ENCODE results near the gene ACAT2. TPM values are rescaled to one million over a fixed set of nuclear protein-coding genes. Genes with fewer than 3 reads are reported as not detected.
"Not testable (repeated sequence)": the region's sequence is repeated elsewhere in the genome, so short reads cannot be mapped to it uniquely, and the experiment has no call there.

Gene ACAT2
- total RNA-seq, 1 donor from 2014 or later: 19.4 TPM

- DNase-seq (ENCODE audit: extremely low read depth, low read depth, low spot score): no peak
Observed at GRCh38 chr6:159762681-159763293, 942 bp downstream of the ACAT2 start.

- DNase-seq (ENCODE audit: extremely low read depth, low read depth, low spot score): no peak
Observed at GRCh38 chr6:159766906-159767305, 5.1 kb downstream of the ACAT2 start.

- no peak for DNase-seq (ENCODE audit: extremely low read depth, low read depth, low spot score)
Observed at GRCh38 chr6:159769470-159769869, 7.6 kb downstream of the ACAT2 start.

- DNase-seq (ENCODE audit: extremely low read depth, low read depth, low spot score): no peak
Observed at GRCh38 chr6:159772196-159772595, 10.4 kb downstream of the ACAT2 start.

- DNase-seq (ENCODE audit: extremely low read depth, low read depth, low spot score): no peak
Observed at GRCh38 chr6:159777240-159777904, 15.5 kb downstream of the ACAT2 start.

GRCh38 chr6:159778131-159778530, 16.3 kb downstream of the ACAT2 start:
- DNase-seq (ENCODE audit: extremely low read depth, low read depth, low spot score): no peak

GRCh38 chr6:159778542-159779103, 16.8 kb downstream of the ACAT2 start:
- DNase-seq (ENCODE audit: extremely low read depth, low read depth, low spot score): no peak

GRCh38 chr6:159788276-159788675, 26.4 kb downstream of the ACAT2 start:
- DNase-seq (ENCODE audit: extremely low read depth, low read depth, low spot score): no peak

- no peak for DNase-seq (ENCODE audit: extremely low read depth, low read depth, low spot score)
Observed at GRCh38 chr6:159788753-159789376, 27.0 kb downstream of the ACAT2 start.

GRCh38 chr6:159789377-159790148, 27.7 kb downstream of the ACAT2 start, which contains the start of gene TCP1:
Gene TCP1 (minus strand): TSS chr6:159789602. CDS start chr6:159789468, 134 bp downstream.
- peak; percentile 99 for DNase-seq (ENCODE audit: extremely low read depth, low read depth, low spot score)

- DNase-seq (ENCODE audit: extremely low read depth, low read depth, low spot score): peak; percentile 90
Observed at GRCh38 chr6:159790149-159790955, 28.5 kb downstream of the ACAT2 start, which contains the start of gene MRPL18. Gene MRPL18 (plus strand): TSS chr6:159790467. CDS start chr6:159790588, 121 bp downstream.

- no peak for DNase-seq (ENCODE audit: extremely low read depth, low read depth, low spot score)
Observed at GRCh38 chr6:159790956-159791598, 29.2 kb downstream of the ACAT2 start.

GRCh38 chr6:159794976-159795375, 33.1 kb downstream of the ACAT2 start:
- not testable (repeated sequence) for DNase-seq (ENCODE audit: extremely low read depth, low read depth, low spot score)

GRCh38 chr6:159797554-159797953, 35.7 kb downstream of the ACAT2 start:
- DNase-seq (ENCODE audit: extremely low read depth, low read depth, low spot score): no peak

- no peak for DNase-seq (ENCODE audit: extremely low read depth, low read depth, low spot score)
Observed at GRCh38 chr6:159800141-159800865, 38.5 kb downstream of the ACAT2 start, which contains the start of gene PNLDC1. Gene PNLDC1 (plus strand): TSS chr6:159800276. CDS start chr6:159800308, 32 bp downstream.

GRCh38 chr6:159801935-159802334, 40.1 kb downstream of the ACAT2 start:
- DNase-seq (ENCODE audit: extremely low read depth, low read depth, low spot score): no peak

GRCh38 chr6:159804504-159804903, 42.7 kb downstream of the ACAT2 start:
- no peak for DNase-seq (ENCODE audit: extremely low read depth, low read depth, low spot score)

GRCh38 chr6:159805440-159806020, 43.7 kb downstream of the ACAT2 start:
- DNase-seq (ENCODE audit: extremely low read depth, low read depth, low spot score): no peak

Measured in glomerular endothelial cell (primary cell).